Activated CD8-positive, alpha-beta memory T cell treated with anti-CD3 and anti-CD28 coated beads for 36 hours (primary cell): ENCODE results near the gene DCP1B. TPM values are rescaled to one million over a fixed set of nuclear protein-coding genes. Genes with fewer than 3 reads are reported as not detected.

Source experiments
- CTCF ChIA-PET: fragments of 350-600 bp; sonication (Branson Sonifier 250); formaldehyde crosslinking; loops from one replicate; lab custom pipeline; 2021; ENCODE audit warnings: antibody characterized with exemption; lab: Charles Lee
- POLR2A ChIA-PET: fragments of 350-600 bp; sonication (Branson Sonifier 250); formaldehyde crosslinking; loops from one replicate; lab custom pipeline; 2021; ENCODE audit warnings: antibody characterized with exemption; lab: Charles Lee
- total RNA-seq, 2 experiments: library from RNA; stranded (reverse); gene quantifications; one replicate each; pipeline ENCODE4 v1.2.3, GENCODE V29; 2021

The DCP1B gene
- total RNA-seq, 2 experiments from 2014 or later, result 12.2 to 13.5 TPM

DNA sequence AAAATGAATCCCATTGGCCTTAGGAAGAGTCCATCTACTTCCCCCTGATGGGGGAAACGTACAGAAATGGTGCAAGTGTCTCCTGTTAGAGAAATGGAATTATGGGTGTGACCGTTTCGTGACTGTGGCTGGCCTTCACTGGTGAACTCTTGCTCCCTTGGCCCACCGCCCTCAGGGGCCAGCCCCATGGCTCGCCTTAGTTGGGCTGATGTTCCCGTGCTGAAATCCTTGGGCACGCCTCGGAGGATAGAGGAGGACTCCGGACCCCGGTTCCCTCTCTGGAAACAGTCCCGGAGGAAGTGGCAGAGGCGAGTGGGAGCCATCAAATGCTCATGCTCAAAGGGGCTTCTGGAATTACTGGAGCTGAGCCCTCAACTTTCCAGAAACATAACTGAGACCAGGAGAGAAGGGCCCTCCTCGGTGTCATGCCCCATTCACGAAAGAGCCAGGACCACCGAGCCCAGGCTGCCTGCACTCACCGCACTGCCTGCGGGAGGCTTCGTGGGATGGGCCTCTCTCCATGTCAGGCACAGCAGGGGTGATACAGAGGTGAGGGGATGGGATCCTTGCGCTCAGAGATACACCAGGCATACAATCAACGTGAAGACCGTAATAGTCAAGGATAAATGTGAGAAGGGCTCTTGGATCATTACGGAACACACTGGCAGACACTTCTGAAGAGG is 75.7 kb downstream of the DCP1B start:
- ChIA-PET CTCF (no interaction called here), POLR2A (no interaction called here)

DNA sequence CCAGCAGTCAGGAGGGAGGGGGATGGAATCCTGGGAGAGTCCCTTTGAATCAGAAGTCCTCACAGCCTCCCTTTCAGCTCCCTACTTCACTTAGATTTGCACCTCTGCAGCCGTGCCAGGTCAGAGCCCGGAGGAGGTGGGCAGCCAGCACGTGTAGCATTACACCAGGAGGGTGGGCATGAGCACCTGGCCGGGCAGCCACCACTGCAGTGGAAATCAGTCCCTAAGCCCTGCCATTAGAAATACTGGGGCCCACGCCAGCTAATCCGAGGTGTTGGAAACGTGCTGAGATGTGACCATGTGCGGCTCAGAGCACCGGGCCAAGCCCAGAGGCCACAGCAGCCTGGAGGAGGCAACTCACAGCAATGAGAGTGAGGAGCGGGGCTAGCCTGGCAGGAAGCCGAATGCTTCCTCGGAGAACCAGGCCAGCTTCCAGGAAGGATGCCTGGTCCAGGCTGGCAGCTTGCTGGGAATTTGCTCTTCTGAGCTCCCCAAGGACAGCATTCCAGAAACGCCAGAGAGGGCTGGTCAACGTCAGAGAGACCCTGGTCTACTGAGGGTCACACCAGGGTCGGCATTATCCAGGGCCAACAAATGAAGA is 76.4 kb downstream of the DCP1B start:
- CTCF ChIA-PET, result no interaction called here
- POLR2A ChIA-PET, result no interaction called here

DNA sequence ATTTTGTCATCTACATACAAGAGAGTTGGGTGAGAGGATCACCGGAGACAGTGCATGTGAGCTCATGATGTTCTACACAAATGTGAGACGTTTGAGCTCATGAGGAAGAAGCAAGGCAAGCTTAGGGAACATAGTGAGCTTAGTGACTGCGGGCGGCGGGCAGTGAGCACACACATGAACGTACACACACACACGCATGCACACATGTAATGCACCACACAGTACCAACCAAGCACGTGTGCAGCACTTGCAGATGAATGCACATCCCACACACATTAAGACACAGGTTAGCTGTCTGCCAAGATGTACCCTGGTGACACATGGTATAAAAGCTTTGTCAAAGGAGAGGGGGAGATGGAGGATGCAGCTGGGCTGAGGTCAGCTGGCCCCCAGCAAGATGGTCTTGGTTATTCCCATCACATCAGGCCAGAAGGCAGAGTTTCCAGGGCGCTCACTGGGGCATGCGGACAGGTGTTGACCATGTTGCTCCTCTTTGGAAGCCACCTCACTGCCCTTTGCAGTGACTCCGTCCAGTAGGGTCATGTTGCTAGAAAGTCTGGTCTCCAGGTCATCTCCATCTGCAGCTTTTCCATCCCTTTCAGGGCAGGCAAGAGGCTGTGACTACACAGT is 77.1 kb downstream of the DCP1B start:
- ChIA-PET CTCF (no interaction called here), POLR2A (no interaction called here)

DNA sequence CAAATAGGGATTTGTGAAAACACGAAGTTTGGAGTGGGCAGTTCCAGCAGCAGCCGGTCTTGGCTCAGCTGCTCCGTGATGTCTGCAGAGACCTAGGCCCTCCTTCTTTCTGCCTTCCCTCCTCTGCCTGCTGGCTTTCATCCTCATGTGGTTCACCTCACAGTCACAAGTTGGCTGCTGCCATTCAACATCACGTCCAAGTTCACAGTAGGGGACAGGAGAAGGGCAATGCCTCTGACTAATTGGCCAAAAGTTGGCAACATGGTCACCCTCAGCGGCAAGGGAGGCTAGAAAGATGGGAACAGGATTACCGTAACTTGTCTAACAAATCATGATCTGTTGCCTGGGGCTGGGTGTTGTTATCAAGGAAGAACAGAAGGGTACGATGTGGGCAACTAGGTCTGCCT is 78.0 kb downstream of the DCP1B start:
- POLR2A ChIA-PET, result no interaction called here

DNA sequence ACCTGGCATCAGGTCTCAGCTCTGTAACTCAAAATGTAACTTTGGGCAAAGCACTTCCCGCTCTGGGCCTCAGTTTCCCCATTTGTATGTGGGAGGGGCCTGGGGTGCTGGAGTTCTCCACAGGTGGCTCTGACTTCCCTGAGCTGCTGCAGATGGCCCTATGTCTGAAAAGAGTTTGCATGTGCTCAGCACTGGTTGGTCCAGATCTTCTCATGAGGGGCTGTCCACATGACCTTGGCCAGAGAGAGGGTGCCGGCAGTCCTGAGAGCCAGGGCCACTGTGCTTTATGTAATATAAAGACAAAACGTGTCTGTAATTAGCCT is 78.6 kb downstream of the DCP1B start:
- ChIA-PET CTCF (no interaction called here), POLR2A (no interaction called here)

More for the DNA sequence above, 78.0 kb downstream of the DCP1B start:
- CTCF ChIA-PET, result interaction anchor here (0.5 kb wide), 1 partner anchor 492 kb away, joined by 3 read pairs; no protein-coding TSS in a partner anchor

DNA sequence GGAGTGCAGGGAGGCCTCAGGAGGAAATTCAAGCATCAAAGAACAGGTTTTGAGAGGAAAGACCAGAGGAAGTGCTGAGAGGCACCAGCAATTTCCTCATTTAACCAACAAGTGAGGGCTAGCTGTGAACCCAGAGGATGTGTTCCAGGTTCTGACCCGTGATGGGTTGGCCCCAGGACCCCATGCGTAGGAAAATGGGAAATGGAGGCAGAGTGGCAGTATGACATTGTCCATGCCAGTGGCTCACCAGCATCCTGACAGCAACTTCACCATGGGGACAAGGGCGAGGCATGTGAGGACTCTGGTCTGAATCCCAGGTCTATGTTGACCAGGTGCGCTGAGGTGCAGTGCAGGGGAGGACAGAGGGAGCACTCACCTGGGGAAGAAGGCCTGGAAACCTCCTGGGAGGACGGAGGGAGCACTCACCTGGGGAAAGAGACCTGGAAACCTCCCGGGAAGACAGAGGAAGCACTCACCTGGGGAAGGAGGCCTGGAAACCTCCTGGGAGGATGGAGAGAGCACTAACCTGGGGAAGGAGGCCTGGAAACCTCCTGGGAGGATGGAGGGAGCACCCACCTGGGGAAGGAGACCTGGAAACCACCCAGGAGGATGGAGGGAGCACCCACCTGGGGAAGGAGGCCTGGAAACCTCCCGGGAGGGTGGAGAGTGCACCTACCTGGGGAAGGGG is 79.1 kb downstream of the DCP1B start:
- POLR2A ChIA-PET, result no interaction called here
- CTCF ChIA-PET, result no interaction called here

DNA sequence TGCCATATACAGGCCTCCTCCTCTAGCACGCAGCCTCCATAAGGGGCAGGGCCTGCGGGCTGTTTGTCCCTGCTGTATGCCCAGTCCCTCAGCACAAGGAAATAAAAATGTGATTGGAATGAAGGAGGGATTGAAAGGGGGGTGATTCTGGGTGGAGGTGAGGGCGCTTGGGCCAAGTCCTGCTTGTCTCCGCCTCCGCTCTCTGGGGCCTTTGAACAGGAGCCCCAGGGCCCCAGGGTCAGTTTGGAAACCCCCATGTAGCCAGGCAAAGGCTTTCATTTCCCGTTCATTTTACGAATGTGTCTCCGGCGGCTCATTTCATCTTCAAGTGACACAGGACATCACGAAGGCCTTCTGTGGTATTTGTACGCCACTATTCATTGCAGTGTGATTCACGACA is 81.3 kb downstream of the DCP1B start:
- ChIA-PET CTCF (no interaction called here), POLR2A (no interaction called here)

DNA sequence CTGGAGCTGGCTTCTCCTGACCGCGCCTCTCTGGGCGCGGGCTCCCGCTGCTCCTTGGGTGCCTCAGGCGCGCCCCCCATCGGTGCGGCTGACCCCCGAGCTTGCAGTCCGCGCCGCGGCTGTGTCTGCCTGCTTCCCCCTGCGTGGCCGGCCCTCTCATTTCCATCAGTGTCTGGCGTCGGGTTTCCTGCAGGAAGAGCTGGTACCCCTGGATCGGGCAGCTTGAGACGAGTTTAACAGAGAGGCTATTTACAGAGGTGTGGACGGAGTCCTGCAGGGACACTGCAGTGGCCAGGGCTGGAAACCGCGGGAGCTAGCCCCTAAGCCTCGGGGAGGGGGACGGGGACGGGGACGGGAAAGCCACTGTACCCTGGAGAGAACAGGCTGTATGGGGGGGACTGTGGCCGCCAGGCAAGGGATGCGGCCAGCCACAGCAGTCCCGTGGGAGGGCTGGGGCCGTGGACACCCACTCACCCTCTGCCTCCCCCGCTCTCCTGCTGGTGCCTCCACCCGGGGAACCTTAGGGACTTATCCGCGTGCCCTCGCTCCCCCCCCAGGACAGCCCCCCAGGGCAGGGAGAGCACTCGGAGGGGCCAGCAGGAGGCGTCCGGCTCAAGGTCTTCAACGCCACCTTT is 82.1 kb downstream of the DCP1B start:
- POLR2A ChIA-PET, result no interaction called here
- CTCF ChIA-PET, result no interaction called here

DNA sequence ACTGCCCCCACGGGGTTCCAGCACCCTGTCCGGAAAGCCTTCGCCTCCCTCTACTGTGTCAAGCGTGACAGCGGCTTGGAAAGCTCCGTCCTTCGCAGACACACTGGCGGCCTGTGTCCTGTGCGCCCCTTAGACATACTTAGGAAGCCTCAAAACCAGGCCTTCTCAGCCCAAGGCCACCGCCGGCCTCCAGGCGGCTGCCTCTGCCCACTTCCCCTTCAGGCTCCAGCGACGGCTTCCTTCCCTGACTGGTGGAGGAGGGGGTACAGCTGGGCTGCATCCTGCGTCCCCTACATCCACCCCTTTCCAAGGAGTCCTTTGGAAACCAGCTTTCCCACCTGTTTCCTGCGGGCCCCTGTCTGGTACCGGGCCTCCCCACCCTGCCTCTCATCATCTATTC is 83.3 kb downstream of the DCP1B start:
- ChIA-PET POLR2A (no interaction called here), CTCF (interaction anchor here (1.6 kb wide), 1 partner anchor 19 kb away, joined by 4 read pairs; no protein-coding TSS in a partner anchor)

DNA sequence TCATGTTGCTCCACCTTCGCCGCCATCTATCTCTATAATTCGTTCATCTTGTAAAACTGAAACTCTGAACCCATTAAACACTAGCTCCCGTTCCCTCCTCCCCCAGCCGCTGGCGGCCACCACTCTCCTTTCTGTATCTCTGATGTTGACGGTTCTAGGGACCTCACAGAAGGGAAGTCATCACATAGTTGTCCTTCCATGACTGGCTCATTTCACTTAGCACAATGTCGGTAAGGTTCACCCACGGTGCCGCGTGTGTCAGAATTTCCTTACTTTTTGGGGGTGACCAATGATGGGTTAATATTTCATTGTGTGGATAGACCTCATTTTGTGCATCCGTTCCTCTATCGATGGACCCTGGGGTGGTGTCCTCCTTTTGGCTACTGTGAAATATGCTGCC is 83.8 kb downstream of the DCP1B start:
- ChIA-PET CTCF (interaction anchor here (1.6 kb wide), 1 partner anchor 19 kb away, joined by 4 read pairs; no protein-coding TSS in a partner anchor), POLR2A (no interaction called here)

DNA sequence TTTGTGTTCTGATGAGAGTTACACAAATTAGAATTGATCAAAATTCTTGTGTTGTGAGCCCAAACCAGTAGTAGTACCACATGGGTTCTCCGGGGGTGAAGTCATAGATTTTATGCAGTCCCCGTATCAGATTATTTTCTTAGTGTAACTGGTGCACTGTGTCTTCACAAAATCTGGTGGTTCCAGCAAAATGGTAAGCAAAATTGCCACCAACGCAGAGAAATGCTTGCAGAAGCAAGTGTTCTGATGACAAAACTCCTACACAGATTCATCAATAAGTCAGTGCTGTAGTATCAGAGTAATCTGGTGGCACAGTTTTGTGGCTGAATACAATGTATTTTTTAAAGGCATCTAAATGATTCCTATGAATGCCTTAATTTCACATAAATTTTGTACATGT is 84.5 kb downstream of the DCP1B start:
- ChIA-PET POLR2A (no interaction called here), CTCF (no interaction called here)

DNA sequence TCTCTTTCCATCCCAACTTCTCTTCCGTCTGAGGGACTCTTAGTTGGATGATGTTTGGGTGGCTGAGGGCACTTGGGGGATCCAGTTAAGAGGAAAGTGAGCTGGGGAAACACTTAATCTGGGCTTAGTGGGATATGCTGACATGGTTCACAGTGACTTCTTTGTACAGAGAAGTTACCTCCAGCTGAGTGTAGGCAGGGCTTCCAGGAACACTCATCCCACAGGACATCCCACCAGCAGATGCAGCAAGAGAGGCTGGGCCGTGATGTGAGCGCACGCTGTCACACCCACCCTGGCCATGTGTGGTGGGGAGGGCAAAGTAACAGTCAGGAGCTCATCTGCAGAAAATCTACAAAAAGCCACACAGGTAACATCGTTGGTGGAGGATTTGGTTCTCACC is 85.0 kb downstream of the DCP1B start:
- POLR2A ChIA-PET, result no interaction called here

DNA sequence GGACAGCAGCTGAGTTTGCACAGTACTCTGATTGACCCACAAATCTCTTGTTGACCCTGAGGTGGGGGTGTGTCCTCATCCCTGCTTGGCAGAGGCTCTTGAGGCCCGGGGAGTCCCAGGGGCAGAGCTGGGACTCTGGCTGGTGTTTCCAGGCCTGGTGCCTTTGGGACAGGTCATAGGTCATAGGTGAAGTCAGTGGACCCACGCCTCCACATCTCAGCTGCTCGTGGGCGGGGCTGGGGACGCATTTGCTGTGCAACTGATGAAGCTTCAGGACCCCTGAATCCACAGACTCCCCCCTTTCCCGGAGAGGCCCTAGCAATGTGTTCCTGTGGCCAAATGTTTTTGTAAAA is 85.4 kb downstream of the DCP1B start:
- ChIA-PET CTCF (no interaction called here), POLR2A (no interaction called here)

More for the DNA sequence above, 85.0 kb downstream of the DCP1B start:
- CTCF ChIA-PET, result no interaction called here

DNA sequence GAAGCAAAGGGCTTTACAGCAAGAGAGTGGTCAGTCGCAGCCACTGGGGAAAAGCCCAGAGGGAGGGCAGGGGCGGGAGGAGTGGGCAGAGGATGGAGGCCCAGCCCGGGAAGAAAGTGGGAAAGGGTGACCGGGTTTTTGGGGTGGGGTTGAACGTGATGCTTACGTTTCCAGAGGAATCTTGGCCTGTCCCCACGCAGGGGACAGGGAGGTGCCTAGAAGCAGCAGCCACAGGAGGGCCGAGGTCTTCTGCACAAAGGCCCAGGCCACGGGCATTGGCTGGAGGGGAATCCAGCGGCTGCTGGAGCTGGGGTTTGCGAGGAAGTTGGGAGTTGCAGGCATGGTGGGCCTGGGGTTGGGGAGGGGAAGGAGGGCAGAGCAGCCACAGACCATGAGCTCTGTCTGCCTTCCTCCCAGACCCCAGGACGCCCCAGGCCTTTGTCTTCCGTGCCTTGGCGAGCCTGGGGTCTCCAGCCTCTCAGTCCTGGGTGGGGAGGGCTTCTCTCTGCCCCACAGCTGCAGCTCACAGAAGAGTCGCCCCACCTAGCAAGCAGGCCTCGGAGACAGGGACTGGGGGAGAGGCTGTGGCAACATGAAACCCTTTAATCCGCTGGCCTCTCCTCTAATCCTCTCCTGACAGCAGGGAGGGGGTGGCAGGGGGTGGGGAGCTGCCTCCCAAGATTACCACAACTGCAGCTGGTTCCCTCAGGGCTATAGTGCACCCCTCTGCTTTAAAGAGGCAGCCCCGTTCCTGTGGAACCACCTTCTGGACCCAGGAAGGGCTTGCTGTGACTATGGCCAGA is 86.0 kb downstream of the DCP1B start, which contains the start of gene CACNA2D4:
CACNA2D4 (minus strand) TSS at position 572 of the 803 bp plus-strand sequence; CDS start at position 393, 179 bp downstream.
- ChIA-PET POLR2A (no interaction called here), CTCF (interaction anchor here (0.6 kb wide), 1 partner anchor 42 kb away, joined by 3 read pairs; no protein-coding TSS in a partner anchor)

DNA sequence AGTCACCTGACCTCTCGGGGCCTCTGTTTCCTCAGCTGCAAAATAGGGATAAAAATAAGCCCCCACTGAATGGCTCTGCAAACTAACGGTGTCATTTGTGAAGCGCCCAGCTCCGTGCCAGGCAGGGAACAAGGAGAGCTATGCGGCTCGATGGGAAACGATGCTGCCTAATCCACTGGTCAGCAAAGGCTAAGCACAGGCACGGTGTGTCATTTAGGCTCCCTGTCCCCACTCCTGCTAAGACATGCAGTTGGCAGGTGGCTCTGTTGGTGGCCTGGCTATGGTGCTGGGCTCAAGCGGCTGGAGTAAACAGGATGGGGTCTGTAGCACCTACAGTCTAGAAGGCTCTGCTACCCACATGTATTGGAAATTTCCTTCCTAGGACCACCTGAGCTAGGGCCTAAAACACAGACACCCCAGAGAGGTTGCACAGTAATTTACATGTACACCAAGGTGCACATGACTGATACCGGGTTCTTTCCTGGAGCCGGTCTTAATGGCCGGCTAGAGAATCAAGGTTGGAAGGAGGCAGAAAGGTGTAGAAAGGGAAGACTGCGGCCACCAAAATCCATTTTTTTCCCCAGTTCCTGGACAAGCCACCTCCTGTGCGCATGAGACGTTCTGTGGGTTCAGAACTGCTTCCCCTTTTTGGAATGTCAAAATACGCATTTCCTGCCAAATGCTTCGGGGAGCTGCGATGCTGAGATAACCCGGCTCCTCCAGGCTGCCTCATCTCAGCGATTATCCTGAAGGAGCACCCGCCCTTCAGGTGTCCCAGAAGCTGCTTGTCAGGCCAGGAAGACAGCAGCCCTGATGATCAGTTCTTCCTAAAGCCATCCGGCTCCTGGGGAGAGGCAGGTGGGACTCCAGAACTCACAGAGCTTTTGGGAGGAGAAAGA is 86.8 kb downstream of the DCP1B start:
- ChIA-PET POLR2A (no interaction called here), CTCF (interaction anchor here (0.6 kb wide), 1 partner anchor 43 kb away, joined by 3 read pairs; no protein-coding TSS in a partner anchor)

DNA sequence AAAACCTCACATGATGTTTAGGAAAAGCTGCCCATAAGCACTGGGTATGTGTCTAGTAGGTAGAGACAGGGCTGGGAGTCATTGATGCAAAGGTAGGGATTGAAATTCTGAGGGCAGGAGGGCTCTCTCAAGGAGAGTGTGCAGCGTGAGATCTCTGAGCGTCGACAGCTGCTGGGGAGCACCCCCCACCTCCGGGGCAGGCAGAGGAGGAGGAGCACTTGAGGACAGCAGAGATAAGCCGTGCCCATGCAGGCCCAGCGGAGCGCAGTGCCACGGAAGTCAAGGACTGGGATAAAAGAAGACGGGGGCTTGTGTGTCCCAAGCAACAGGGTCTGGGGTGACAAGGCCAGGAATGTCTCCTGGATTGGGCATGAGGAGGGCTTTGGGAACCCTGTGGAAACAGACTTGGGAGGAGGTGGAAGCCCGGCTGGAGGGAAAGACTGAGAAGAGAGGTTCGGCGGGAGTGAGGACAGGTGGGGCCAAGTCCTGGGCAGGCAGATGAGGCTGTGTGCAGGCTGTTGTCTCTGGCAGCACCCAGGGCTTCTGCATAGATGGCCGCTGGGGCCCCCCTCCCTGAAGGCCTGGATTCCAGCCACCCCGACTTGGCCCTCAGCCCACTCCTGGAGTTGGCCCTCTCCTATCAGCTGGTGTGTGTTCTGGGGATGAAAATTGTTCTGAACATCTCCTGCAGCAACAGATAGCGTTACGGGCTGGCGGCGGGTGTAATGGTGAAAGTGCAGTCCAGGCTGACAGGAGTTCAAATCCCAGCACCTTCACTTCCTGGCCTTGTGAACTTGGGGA is 87.7 kb downstream of the DCP1B start:
- ChIA-PET CTCF (no interaction called here), POLR2A (no interaction called here)
